ENCODE data around the gene FOXN3.
A peak's percentile ranks its signal among the peaks of the same experiment; 100 is the strongest.

DNA sequence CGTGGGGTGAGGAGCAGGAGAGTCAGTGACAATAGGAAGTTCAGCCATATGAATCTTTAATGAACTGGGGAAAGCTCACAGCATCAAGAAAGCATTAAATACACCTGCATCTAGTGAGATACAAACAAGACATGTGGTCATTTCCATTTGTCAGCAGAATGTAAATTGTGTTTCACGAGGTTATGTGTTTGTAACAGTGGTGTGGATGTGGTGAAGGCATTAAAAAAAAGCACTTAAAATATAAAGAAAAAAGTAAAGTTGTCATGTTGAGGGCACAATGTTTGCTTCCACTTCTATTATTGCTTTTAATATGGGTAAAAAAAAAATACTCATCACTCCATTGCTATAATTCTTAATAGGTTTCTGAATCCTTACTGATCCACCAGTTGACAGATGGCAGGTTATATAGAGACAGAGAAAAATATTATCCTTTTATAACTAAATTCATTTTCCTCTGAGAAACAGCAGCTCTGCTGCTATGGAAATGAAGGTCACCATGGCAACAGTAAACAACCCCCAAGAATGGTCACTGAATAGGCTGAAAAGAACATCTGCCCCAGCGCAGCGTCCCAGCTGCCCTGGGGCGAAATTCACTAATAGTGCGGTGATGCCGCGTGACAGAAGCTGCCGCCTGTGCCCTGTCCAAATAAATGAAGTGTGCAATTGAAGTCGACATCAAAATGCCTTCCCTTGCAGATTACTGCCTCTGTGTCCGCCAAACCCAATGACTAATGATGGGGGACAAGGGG lies 226.1 kb downstream of the FOXN3 start:
- peak in 1 of 2 experiments; percentile 94; a peak in 2 of 4 replicates for TF ChIP-seq EP300 (IDR thresholded peaks at IDR 0.05; ENCODE audit: borderline replicate concordance in 1 of 2, low read depth in 1 of 2, low read length in 1 of 2)
- TF ChIP-seq, protein P1, sequence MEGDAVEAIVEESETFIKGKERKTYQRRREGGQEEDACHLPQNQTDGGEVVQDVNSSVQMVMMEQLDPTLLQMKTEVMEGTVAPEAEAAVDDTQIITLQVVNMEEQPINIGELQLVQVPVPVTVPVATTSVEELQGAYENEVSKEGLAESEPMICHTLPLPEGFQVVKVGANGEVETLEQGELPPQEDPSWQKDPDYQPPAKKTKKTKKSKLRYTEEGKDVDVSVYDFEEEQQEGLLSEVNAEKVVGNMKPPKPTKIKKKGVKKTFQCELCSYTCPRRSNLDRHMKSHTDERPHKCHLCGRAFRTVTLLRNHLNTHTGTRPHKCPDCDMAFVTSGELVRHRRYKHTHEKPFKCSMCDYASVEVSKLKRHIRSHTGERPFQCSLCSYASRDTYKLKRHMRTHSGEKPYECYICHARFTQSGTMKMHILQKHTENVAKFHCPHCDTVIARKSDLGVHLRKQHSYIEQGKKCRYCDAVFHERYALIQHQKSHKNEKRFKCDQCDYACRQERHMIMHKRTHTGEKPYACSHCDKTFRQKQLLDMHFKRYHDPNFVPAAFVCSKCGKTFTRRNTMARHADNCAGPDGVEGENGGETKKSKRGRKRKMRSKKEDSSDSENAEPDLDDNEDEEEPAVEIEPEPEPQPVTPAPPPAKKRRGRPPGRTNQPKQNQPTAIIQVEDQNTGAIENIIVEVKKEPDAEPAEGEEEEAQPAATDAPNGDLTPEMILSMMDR (IDR thresholded peaks at IDR 0.05), result no peak
- peak; percentile 84 for TF ChIP-seq RCOR1 (IDR thresholded peaks at IDR 0.05; ENCODE audit: low read length)
- no peak for TF ChIP-seq TCF12 (IDR thresholded peaks at IDR 0.05)
- no peak; the same call in 1 of the 2 replicates for TF ChIP-seq SMC3 (IDR thresholded peaks at IDR 0.05; ENCODE audit: low read depth, low read length)
- no peak for TF ChIP-seq EZH2phosphoT487 (IDR thresholded peaks at IDR 0.05; ENCODE audit: borderline replicate concordance, low read depth)
- peak; percentile 84; the same call in 1 of the 2 replicates for TF ChIP-seq RFX5 (IDR thresholded peaks at IDR 0.05; ENCODE audit: low read length)

Measured in SK-N-SH (cell line).